Mesenteric fat pad (tissue), 1 donor: Measurements from ENCODE around the gene ZNRF1. TPM values are rescaled to one million over a fixed set of nuclear protein-coding genes. Genes with fewer than 3 reads are reported as not detected.
"Not testable (repeated sequence)": the region's sequence is repeated elsewhere in the genome, so short reads cannot be mapped to it uniquely, and the experiment has no call there.

ENCODE experiments used
- DNase-seq: peaks from one replicate; pipeline ENCODE4 v3.0.0-alpha.2; 2020; ENCODE audit warnings: low spot score
- long read RNA-seq: library from polyadenylated mRNA; unstranded; transcript quantifications from one replicate; pipeline ENCODE4 v2.0.0, GENCODE V29; 2020
- total RNA-seq: library from RNA; stranded (reverse); fragmentation: NEBNext Ultra II Directional; extraction: Animal tissue kit (Norgen Biotek cat#: 25700); gene quantifications from one replicate; pipeline ENCODE4 v1.2.1, GENCODE V29; 2021
- donor health status: DM: yes; HTN: yes; CAD: no.

The ZNRF1 gene
- 23.5 TPM for total RNA-seq
- long read RNA-seq, full-length matches to known transcripts, result 5 of 5 reads
- long read RNA-seq, partial matches to known transcripts, result 0 of 5 reads
- long read RNA-seq, other reads (novel, unspliced or antisense), result 0 of 5 reads

DNA sequence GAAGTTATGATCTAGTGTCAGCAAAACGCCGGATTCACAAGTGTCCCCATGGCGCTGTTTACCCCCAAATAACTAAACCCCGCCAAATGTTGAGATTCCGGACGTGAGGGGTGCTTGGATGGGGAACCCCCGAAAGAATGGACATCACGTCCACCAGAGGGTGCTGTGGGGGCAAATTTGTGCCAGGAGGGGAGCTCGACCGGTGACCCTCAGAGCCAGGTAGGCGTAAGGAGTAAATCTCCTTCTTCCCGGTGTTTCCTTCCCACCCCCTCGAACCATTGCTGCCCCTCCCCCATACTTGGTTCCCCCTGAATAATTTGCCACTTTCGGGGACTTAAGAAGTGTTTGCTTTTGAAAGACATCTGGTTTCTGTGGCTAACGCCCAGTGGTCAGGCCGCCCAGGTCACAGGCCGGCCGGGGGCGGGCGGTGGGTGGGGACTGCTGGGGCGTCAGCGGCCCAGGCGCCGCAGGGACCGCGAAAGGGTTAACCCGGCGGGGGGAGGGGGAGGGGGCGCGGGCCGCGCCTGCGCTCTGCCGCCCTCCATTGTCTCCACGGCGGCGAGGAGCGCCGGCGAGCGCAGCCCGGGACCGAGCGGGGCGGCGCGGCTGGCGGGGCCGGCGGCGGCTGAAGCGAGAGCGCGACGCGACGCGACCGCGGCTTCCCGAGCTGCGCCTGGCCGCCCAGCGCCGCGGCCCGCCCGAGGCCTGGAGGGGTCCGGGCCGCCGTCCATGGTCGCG, at the start of gene ZNRF1:
Gene ZNRF1, plus strand, starts transcription at position 544 of the 738 bp plus-strand sequence. CDS start 648 bp downstream, outside the sequence.
- DNase-seq, result peak; percentile 95

- DNase-seq, result no peak
These were observed 49.5 kb upstream of the ZNRF1 start for GRCh38 chr16:74949309-74949708.

GRCh38 chr16:74950511-74950910, 48.3 kb upstream of the ZNRF1 start:
- peak; percentile 47 for DNase-seq

DNA sequence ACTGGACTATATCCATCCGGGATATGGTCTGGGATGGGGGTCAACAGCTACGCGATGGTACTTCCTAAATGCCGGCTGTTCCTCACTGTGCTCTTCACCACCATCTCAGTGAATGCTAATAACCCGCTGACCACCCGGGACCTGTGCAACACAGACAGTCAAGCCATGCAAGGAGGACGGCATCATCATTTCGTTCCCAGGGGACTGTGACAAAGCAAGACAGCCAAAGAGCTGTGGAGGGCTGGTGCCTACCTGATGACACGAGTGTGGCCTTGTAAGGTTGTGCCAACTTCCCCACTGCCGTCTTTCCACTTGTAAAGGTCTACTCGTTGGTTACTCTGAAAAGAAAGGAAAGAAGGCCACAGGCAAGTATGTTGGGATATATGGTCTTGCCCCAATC, 47.6 kb upstream of the ZNRF1 start:
- DNase-seq, result peak; percentile 73

GRCh38 chr16:74951681-74952080, 47.1 kb upstream of the ZNRF1 start:
- peak; percentile 33 for DNase-seq

DNA sequence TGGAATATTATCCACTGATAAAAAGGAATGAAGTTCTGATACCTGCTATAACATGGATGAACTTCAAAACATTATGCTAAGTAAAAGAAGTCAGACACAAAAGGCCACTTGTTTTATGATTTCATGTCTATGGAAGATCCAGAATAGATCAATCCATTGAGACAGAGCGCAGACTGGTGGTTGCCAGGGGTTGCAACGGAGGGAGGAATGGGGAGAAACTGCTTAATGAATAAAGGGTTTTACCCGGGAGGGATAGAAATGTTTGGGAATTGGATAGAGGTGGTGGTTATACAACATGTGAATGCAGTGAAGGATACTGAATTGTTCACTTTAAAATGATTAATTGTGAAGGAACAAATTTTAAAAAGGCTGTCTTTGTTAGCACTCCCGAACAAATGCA, 44.1 kb upstream of the ZNRF1 start:
- DNase-seq, result peak; percentile 9

- DNase-seq, result no peak
These were observed 25.5 kb upstream of the ZNRF1 start for GRCh38 chr16:74973304-74973703.

DNA sequence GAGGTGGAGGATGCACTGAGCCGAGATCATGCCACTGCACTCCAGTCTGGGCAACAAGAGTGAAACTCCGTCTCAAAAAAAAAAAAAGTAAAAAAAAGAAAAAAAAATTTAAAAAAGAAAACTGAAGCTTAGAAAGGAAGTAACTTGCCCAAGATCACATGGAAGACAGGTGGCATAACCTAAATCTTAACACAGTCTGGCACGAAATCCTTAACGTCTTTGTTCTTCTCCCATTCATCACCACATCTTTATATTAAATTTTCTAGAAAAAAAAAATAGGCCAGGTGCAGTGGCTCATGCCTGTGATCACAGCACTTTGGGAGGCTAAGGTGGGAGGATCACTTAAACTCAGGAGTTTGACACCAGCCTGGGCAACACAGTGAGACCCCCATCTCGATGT, 23.2 kb upstream of the ZNRF1 start:
- no peak for DNase-seq

GRCh38 chr16:74982256-74982655, 16.6 kb upstream of the ZNRF1 start:
- no peak for DNase-seq

DNA sequence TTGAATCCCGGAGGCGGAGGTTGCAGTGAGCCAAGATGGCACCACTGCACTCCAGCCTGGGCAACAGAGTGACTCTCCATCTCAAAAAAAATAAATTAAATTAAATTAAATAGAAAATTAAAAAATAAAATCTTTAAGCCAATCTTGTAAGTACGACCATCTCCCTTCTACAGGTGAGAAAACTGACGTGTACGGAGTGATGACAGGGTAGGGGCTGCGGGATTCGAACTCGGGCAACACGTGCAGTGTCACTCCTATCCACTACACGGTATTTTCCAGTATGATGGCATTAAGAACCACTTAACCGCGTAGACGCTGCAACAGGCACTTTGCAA, 14.7 kb upstream of the ZNRF1 start:
- DNase-seq, result no peak

GRCh38 chr16:74984529-74985296, 14.1 kb upstream of the ZNRF1 start, which contains the start of gene WDR59:
Gene WDR59 (minus strand): TSS chr16:74985123. CDS start chr16:74985017, 106 bp downstream.
- DNase-seq, result peak; percentile 98

GRCh38 chr16:74987027-74987681, 11.7 kb upstream of the ZNRF1 start:
- DNase-seq, result no peak

- not testable (repeated sequence) for DNase-seq
These were observed 9.0 kb upstream of the ZNRF1 start for GRCh38 chr16:74989864-74990263.

- no peak for DNase-seq
These were observed 8.0 kb upstream of the ZNRF1 start for GRCh38 chr16:74990832-74991231.

DNA sequence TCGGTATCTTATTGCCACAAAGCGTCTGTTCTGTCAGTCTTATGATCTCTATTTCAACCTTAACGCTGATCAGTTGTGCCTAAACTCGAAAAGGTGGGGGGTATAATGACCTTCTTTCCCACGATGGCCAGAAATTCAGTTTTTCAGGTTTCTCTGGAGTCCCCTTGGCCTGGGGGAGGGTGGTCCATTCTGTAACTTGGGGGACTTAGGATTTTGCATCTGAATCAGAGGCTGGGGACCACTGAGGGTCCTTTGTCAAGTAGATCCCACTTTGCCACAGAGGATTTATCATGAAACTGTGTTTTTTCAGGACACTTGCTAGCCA, 7.6 kb upstream of the ZNRF1 start:
- DNase-seq, result no peak

DNA sequence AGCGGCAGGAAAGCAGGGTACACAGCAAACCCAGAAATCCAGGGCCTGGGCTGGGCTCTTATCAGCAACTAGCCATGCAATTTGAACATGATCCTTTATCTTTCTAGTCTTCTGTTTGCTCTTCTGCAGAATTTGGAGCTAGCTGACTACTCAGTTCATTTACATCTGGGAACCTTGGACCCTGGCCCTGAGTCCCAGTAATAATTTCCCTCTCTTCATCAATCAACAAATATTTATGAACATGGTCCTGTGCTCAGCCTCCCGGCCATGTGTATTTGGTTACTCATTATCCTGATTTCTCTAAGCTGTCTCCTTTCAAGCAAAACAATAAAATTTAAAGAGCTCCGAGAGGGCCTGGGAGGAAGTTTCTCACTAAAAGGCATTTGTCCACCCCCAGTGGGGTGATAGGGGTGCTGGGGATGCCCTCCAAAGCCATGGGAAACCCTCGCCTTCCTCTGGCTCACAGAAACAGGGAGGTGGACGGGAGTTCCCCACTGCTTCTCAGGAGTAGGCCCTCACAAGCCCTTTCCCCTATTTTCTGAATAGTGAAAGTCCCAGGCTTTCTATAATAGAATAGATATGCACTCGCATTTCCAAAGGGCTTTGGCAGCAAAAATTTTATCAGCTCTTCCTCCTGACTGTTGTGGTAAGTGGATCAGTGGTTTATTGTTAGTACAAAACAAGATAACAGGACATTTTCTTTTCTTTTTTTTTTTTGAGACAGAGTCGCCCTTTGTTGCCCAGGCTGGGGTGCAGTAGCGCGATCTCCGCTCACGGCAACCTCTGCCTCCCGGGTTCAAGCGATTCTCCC, 7.0 kb upstream of the ZNRF1 start:
- DNase-seq, result no peak

DNA sequence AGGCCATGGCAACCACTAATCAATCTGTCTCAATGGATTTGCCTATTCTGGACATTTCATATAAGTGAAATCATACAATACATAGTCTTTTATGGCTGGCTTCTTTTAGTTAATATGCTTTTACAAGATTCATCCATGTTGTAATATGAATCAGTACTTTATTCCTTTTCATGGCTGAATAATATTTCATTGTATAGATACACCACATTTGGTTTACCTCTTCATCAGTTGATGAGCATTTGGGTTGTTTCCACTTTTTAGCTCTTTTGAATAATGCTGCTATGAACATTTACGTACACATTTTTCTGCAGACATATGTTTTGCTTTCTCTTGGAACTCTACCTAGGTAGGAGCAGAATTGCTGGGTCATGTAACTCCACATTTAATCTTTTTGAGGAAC, 2.8 kb upstream of the ZNRF1 start:
- DNase-seq, result no peak

- DNase-seq, result no peak
These were observed 1.8 kb upstream of the ZNRF1 start for GRCh38 chr16:74997042-74997491.

GRCh38 chr16:74999219-74999608, 390 bp downstream of the ZNRF1 start:
- DNase-seq, result no peak

- peak; percentile 91 for DNase-seq
These were observed 1.0 kb downstream of the ZNRF1 start for GRCh38 chr16:74999609-75000480.
